GM21423 (cell line): ENCODE data around the gene GAMT.

Experiments
- ATAC-seq: cut with Tn5 transposase; IDR thresholded peaks from one replicate; pipeline ENCODE4 v1.9.1; 2021; ENCODE audit warnings: mild to moderate bottlenecking, moderate library complexity; ENCODE audit not compliant: unreplicated experiment

GAMT gene

GRCh38 chr19:1387684-1388636 lies 13.4 kb downstream of the GAMT start:
- no peak for ATAC-seq

- no peak for ATAC-seq
These were observed 14.2 kb downstream of the GAMT start for GRCh38 chr19:1386945-1387683.

GRCh38 chr19:1385816-1386215 lies 15.5 kb downstream of the GAMT start:
- ATAC-seq = no peak

GRCh38 chr19:1384478-1385110 lies 16.7 kb downstream of the GAMT start:
- ATAC-seq = no peak

- ATAC-seq = peak; percentile 1
These were observed 17.3 kb downstream of the GAMT start for GRCh38 chr19:1384085-1384462.

- ATAC-seq = peak; percentile 81
These were observed 17.8 kb downstream of the GAMT start, which contains the start of gene NDUFS7 for GRCh38 chr19:1383312-1384084. Gene NDUFS7, plus strand, starts transcription at chr19:1383907. Its CDS starts 20 bp downstream, at chr19:1383927.

GRCh38 chr19:1383017-1383311 lies 18.4 kb downstream of the GAMT start:
- ATAC-seq = no peak

- no peak for ATAC-seq
These were observed 19.1 kb downstream of the GAMT start for GRCh38 chr19:1382250-1382649.

- ATAC-seq = no peak
These were observed 21.3 kb downstream of the GAMT start for GRCh38 chr19:1379961-1380489.

- no peak for ATAC-seq
These were observed 22.0 kb downstream of the GAMT start for GRCh38 chr19:1379126-1379905.

GRCh38 chr19:1377965-1378785 lies 23.2 kb downstream of the GAMT start:
- no peak for ATAC-seq

GRCh38 chr19:1377176-1377964 lies 24.0 kb downstream of the GAMT start:
- no peak for ATAC-seq

GRCh38 chr19:1376415-1376805 lies 24.9 kb downstream of the GAMT start:
- no peak for ATAC-seq

- no peak for ATAC-seq
These were observed 27.1 kb downstream of the GAMT start for GRCh38 chr19:1374250-1374577.

GRCh38 chr19:1373534-1374249 lies 27.6 kb downstream of the GAMT start:
- ATAC-seq = no peak

GRCh38 chr19:1373042-1373533 lies 28.3 kb downstream of the GAMT start:
- no peak for ATAC-seq

- no peak for ATAC-seq
These were observed 30.6 kb downstream of the GAMT start for GRCh38 chr19:1370579-1371361.
